PC-3 (cell line): ENCODE results near the gene POLR2C.

Source experiments
- CTCF ChIP-seq: fragments of 300-600 bp; sonication (generic); conservative IDR thresholded peaks from 2 replicates; pipeline ENCODE4 v1.5.1; 2017; ENCODE audit warnings: antibody characterized with exemption, low read depth, mild to moderate bottlenecking, low read length
- EZH2 ChIP-seq: fragments of 300-600 bp; sonication (generic); IDR thresholded peaks from one replicate; pipeline ENCODE4 v1.6.1; 2017; ENCODE audit warnings: antibody characterized with exemption, mild to moderate bottlenecking, low read length; ENCODE audit not compliant: unreplicated experiment
- EZH2phosphoT487 ChIP-seq: fragments of 300-600 bp; sonication (generic); IDR thresholded peaks from 2 replicates; pipeline ENCODE4 v1.6.1; 2018; ENCODE audit warnings: mild to moderate bottlenecking, antibody characterized with exemption, low read length, borderline replicate concordance

DNA sequence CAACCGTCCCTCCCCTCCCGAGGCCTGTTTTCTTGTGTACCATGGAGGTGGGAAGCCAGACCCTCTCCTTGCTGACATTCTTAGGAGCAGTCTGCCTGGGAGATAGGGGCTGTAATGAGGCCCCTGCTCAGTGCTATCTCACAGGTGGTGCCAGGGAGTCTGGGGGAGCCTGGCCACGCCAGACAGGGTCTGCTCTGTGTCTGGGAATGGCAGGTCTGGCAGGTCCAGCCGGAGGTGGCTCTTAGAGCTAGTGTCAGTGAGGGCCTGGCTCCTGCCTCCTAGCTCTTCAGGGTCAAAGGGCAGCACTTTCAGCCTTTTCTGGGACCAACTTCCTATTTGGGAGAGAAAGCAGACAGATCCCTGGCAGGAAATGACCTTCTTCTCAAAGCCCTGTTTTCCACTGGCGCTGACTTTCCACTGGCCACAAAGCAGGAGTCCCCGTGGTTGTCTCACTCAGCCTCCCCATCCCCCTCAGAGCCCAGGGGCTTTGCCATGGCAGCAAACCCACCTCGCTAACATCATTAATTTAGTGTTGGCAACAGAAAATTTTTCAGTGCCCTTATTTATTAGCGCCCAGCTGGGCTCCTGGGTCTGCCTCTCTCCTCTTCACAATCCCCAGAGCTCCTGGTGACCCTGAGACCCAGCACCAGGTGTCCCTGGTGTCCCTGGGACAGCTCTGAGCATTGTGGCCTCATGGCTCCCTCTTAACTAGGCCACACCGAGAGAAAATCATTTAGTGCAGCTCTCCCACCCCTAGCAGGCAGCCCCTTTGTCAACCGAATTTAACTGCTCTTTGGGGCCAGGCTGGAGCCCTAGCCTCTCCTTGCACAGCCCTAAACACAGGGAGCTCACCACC, 47.8 kb downstream of the POLR2C start:
- TF ChIP-seq CTCF (no peak), EZH2 (no peak), EZH2phosphoT487 (no peak)
